Thymus (tissue), 11 donors: ENCODE measurements around the gene TMEM63B. TPM values are rescaled to one million over a fixed set of nuclear protein-coding genes. Genes with fewer than 3 reads are reported as not detected.

Experiments
- DNase-seq, 9 donors: peaks; one replicate each; pipeline ENCODE4 v3.0.0-alpha.2; 2013; ENCODE audit warnings: low spot score in 9 of 9, low read depth in 6 of 9, missing footprints in 1 of 9
- H3K27ac ChIP-seq, 2 donors: one replicate each; pipeline ENCODE4 v1.5.1; 2013; ENCODE audit warnings: control low read depth in 1 of 2, low read depth in 1 of 2, low read length in 1 of 2, mild to moderate bottlenecking in 1 of 2, moderate library complexity in 1 of 2
- H3K27me3 ChIP-seq, 2 donors: one replicate each; pipeline ENCODE4 v1.5.1; 2013; ENCODE audit warnings: low read length in 1 of 2; ENCODE audit not compliant: control insufficient read depth in 2 of 2, insufficient read depth in 1 of 2
- H3K36me3 ChIP-seq, 2 donors: one replicate each; pipeline ENCODE4 v1.5.1; 2013; ENCODE audit warnings: low read length in 1 of 2, mild to moderate bottlenecking in 1 of 2, moderate library complexity in 1 of 2; ENCODE audit not compliant: control insufficient read depth in 2 of 2, insufficient read depth in 2 of 2
- H3K4me1 ChIP-seq, 2 donors: one replicate each; pipeline ENCODE4 v1.5.1; 2013; ENCODE audit warnings: low read length in 2 of 2; ENCODE audit not compliant: control insufficient read depth in 2 of 2, insufficient read depth in 2 of 2
- H3K4me3 ChIP-seq, 2 donors: one replicate each; pipeline ENCODE4 v1.5.1; 2013; ENCODE audit warnings: low read length in 2 of 2, control low read depth in 1 of 2, mild to moderate bottlenecking in 1 of 2
- H3K9me3 ChIP-seq, 2 donors: one replicate each; pipeline ENCODE4 v1.5.1; 2013; ENCODE audit warnings: low read length in 1 of 2, mild to moderate bottlenecking in 1 of 2; ENCODE audit not compliant: control insufficient read depth in 2 of 2, insufficient read depth in 1 of 2
- whole genome bisulfite sequencing: extraction: QIAGEN DNeasy Blood & Tissue Kit; methylation state at CpG from one replicate; pipeline ENCODE4 v1.1.7; 2013; 5-methylcytosine and 5-hydroxymethylcytosine counted together
- polyA plus RNA-seq: library from polyadenylated mRNA; stranded (reverse); fragments of 200-250 nt; gene quantifications from one replicate; pipeline ENCODE4 v1.2.3, GENCODE V29; 2013
- total RNA-seq: library from RNA; stranded (reverse); fragments of 120-200 nt; gene quantifications from one replicate; pipeline ENCODE4 v1.2.4, GENCODE V29; 2013
- donor health status: healthy.

Gene TMEM63B
- total and polyA plus RNA-seq, 2 donors: 7.5 to 11.7 TPM

GRCh38 chr6:44123544-44123943, 3.8 kb upstream of the TMEM63B start:
- DNase-seq: no peak
- 95% methylated on average over 2 of the region's 2 CpGs for WGBS
- H3K4me1 ChIP-seq: peaks cover 29 to 50% of the 10 kb centered on the region in 2 donors

GRCh38 chr6:44126320-44127149, 819 bp upstream of the TMEM63B start:
- Histone ChIP-seq H3K36me3 (peaks cover 0 to 7% of the 10 kb centered on the region in 2 donors), H3K4me3 (peak overlapping the region; percentile 81 to 95), H3K27me3 (peaks cover 0 to 11% of the 10 kb centered on the region in 2 donors), H3K4me1 (peaks cover 30 to 51% of the 10 kb centered on the region in 2 donors), H3K27ac (peak overlapping the region; percentile 83 to 89), H3K9me3 (peaks cover 0 to 6% of the 10 kb centered on the region in 2 donors)
- WGBS: 5% methylated on average over 31 of the region's 31 CpGs
- DNase-seq: peak in 5 of 9 donors; percentile 28 to 72 (median 47)

More at GRCh38 chr6:44123544-44123943, 3.8 kb upstream of the TMEM63B start:
- Histone ChIP-seq H3K36me3 (peaks cover 0 to 7% of the 10 kb centered on the region in 2 donors), H3K4me3 (no peak overlapping the region), H3K27me3 (peaks cover 0 to 9% of the 10 kb centered on the region in 2 donors), H3K27ac (peak overlapping the region in 1 of 2 donors; percentile 40), H3K9me3 (peaks cover 0 to 4% of the 10 kb centered on the region in 2 donors)

GRCh38 chr6:44128020-44128917, 915 bp downstream of the TMEM63B start:
- H3K4me1 ChIP-seq: peaks cover 21 to 45% of the 10 kb centered on the region in 2 donors
- peak in 1 of 9 donors; percentile 29 for DNase-seq

GRCh38 chr6:44129841-44130322, 2.5 kb downstream of the TMEM63B start:
- H3K27me3 ChIP-seq: peaks cover 0 to 11% of the 10 kb centered on the region in 2 donors
- no peak overlapping the region for H3K27ac ChIP-seq
- peaks cover 15 to 40% of the 10 kb centered on the region in 2 donors for H3K4me1 ChIP-seq
- H3K4me3 ChIP-seq: no peak overlapping the region
- WGBS: 86% methylated on average over 2 of the region's 2 CpGs
- H3K36me3 ChIP-seq: peaks cover 5 to 7% of the 10 kb centered on the region in 2 donors
- DNase-seq: no peak
- peaks cover 0 to 6% of the 10 kb centered on the region in 2 donors for H3K9me3 ChIP-seq

More at GRCh38 chr6:44128020-44128917, 915 bp downstream of the TMEM63B start:
- 18% methylated on average over 49 of the region's 49 CpGs for WGBS
- Histone ChIP-seq H3K4me3 (peak overlapping the region; percentile 88 to 95), H3K27ac (no peak overlapping the region), H3K9me3 (peaks cover 0 to 6% of the 10 kb centered on the region in 2 donors), H3K27me3 (peaks cover 0 to 11% of the 10 kb centered on the region in 2 donors), H3K36me3 (peaks cover 0 to 9% of the 10 kb centered on the region in 2 donors)

- H3K36me3 ChIP-seq: peaks cover 8 to 12% of the 10 kb centered on the region in 2 donors
- H3K4me3 ChIP-seq: no peak overlapping the region
- peaks cover 0 to 11% of the 10 kb centered on the region in 2 donors for H3K27me3 ChIP-seq
- H3K9me3 ChIP-seq: peaks cover 0 to 6% of the 10 kb centered on the region in 2 donors
- WGBS: 96% methylated on average over 2 of the region's 2 CpGs
- no peak overlapping the region for H3K27ac ChIP-seq
- DNase-seq: no peak
- H3K4me1 ChIP-seq: peaks cover 6 to 29% of the 10 kb centered on the region in 2 donors
Observed at GRCh38 chr6:44131892-44132291, 4.5 kb downstream of the TMEM63B start.

- H3K27ac ChIP-seq: no peak overlapping the region
- H3K36me3 ChIP-seq: peaks cover 8 to 12% of the 10 kb centered on the region in 2 donors
- 95% methylated on average over 4 of the region's 4 CpGs for WGBS
- peaks cover 6 to 29% of the 10 kb centered on the region in 2 donors for H3K4me1 ChIP-seq
- H3K4me3 ChIP-seq: no peak overlapping the region
- no peak for DNase-seq
- H3K27me3 ChIP-seq: peaks cover 0 to 11% of the 10 kb centered on the region in 2 donors
- peaks cover 0 to 6% of the 10 kb centered on the region in 2 donors for H3K9me3 ChIP-seq
Observed at GRCh38 chr6:44132476-44132875, 5.1 kb downstream of the TMEM63B start.

- Histone ChIP-seq H3K9me3 (peaks cover 0 to 5% of the 10 kb centered on the region in 2 donors), H3K4me1 (peaks cover 3 to 25% of the 10 kb centered on the region in 2 donors), H3K27ac (no peak overlapping the region), H3K36me3 (peaks cover 8 to 15% of the 10 kb centered on the region in 2 donors), H3K4me3 (no peak overlapping the region), H3K27me3 (peaks cover 0 to 5% of the 10 kb centered on the region in 2 donors)
- no peak for DNase-seq
- WGBS: 65% methylated on average over 9 of the region's 9 CpGs
Observed at GRCh38 chr6:44133003-44133931, 5.9 kb downstream of the TMEM63B start.
